Islet precursor cell (in vitro differentiated cells): ENCODE results near the gene GRK3.

ENCODE experiments used
- DNase-seq: peaks from one replicate; pipeline ENCODE4 v3.0.0-alpha.2; 2018

The GRK3 gene

GRCh38 chr22:25669253-25670069, 105.0 kb downstream of the GRK3 start:
- DNase-seq = no peak

GRCh38 chr22:25670070-25670461, 105.6 kb downstream of the GRK3 start:
- no peak for DNase-seq

GRCh38 chr22:25672289-25673084, 108.0 kb downstream of the GRK3 start:
- DNase-seq = no peak

- DNase-seq = no peak
These were observed 109.2 kb downstream of the GRK3 start for GRCh38 chr22:25673713-25674112.

GRCh38 chr22:25677631-25678030, 113.2 kb downstream of the GRK3 start:
- DNase-seq = no peak

- DNase-seq = no peak
These were observed 115.6 kb downstream of the GRK3 start for GRCh38 chr22:25680051-25680450.

- DNase-seq = no peak
These were observed 116.5 kb downstream of the GRK3 start for GRCh38 chr22:25680956-25681355.

- no peak for DNase-seq
These were observed 117.6 kb downstream of the GRK3 start for GRCh38 chr22:25682109-25682508.

GRCh38 chr22:25688627-25689026, 124.2 kb downstream of the GRK3 start:
- no peak for DNase-seq

GRCh38 chr22:25689631-25690030, 125.2 kb downstream of the GRK3 start:
- DNase-seq = no peak

- DNase-seq = no peak
These were observed 126.3 kb downstream of the GRK3 start for GRCh38 chr22:25690798-25691197.

GRCh38 chr22:25692397-25693267, 128.2 kb downstream of the GRK3 start:
- no peak for DNase-seq

- DNase-seq = no peak
These were observed 128.7 kb downstream of the GRK3 start for GRCh38 chr22:25693268-25693565.

- no peak for DNase-seq
These were observed 129.9 kb downstream of the GRK3 start for GRCh38 chr22:25694196-25694907.

GRCh38 chr22:25695146-25695545, 130.7 kb downstream of the GRK3 start:
- no peak for DNase-seq

- DNase-seq = no peak
These were observed 132.3 kb downstream of the GRK3 start for GRCh38 chr22:25696763-25697162.

- no peak for DNase-seq
These were observed 132.7 kb downstream of the GRK3 start for GRCh38 chr22:25697181-25697664.

- DNase-seq = no peak
These were observed 133.5 kb downstream of the GRK3 start for GRCh38 chr22:25697978-25698377.

GRCh38 chr22:25698461-25698860, 134.0 kb downstream of the GRK3 start:
- DNase-seq = no peak

- no peak for DNase-seq
These were observed 134.5 kb downstream of the GRK3 start for GRCh38 chr22:25698978-25699377.

- no peak for DNase-seq
These were observed 136.7 kb downstream of the GRK3 start for GRCh38 chr22:25701056-25701780.

GRCh38 chr22:25702040-25702439, 137.6 kb downstream of the GRK3 start:
- DNase-seq = no peak
